Cardiac fibroblast (primary cell): Measurements from ENCODE around the gene PDCD11.

Experiments
- DNase-seq, 2 donors: peaks; one replicate each; pipeline versions ENCODE4 v3.0.0 to v3.0.0-alpha.2; 2010; ENCODE audit warnings: low read depth in 2 of 2
- H3K4me3 ChIP-seq, 2 donors: replicated peaks in 1 of 2; 1 replicate in 1 of 2; 2 replicates in 1 of 2; pipeline ENCODE4 v1.5.1; 2011; ENCODE audit warnings: low read depth in 2 of 2, low read length in 2 of 2, mild to moderate bottlenecking in 2 of 2, moderate library complexity in 1 of 2
- CTCF ChIP-seq: IDR thresholded peaks from one replicate; pipeline ENCODE4 v1.5.1; 2011; ENCODE audit warnings: low read depth, mild to moderate bottlenecking, low read length, inconsistent platforms

Gene PDCD11

DNA sequence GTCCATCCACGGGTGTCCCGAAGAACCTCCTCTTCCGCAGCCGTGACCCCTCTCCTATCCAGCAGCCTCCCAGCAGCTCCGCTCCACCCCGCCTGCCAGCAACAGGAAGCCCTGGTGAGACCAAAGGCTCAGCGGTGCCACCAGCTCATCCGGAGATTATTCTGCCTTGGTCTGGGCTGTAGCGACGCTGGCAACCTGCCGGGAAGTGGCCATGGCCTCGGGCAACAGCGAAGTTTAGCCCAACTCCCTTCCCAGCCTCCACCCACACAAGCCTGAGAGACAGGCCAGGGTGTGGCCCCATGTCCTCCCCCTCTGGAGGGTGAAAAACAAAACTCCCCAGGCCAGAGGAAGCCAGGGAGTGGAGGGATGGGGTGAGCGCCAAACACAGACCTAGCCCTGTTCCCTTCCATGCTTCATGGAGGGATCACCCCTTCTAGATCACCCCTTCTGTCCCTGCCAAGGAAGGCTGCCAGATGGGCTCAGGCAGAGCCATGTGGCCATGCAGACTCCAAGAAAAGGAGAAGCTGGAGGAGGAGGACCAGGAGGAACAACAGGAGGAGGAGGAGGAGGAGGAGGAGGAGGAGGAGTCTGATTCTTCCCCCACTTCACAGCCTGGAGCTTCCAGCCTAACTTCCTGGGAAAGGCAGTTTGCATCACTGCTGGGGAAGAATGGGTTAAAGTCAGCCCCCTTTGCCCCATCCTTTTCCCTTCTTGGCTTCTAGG lies 54.8 kb downstream of the PDCD11 start:
- H3K4me3 ChIP-seq, result peak overlapping the region; percentile 70 to 85
- DNase-seq, result peak; percentile 39 to 81

DNA sequence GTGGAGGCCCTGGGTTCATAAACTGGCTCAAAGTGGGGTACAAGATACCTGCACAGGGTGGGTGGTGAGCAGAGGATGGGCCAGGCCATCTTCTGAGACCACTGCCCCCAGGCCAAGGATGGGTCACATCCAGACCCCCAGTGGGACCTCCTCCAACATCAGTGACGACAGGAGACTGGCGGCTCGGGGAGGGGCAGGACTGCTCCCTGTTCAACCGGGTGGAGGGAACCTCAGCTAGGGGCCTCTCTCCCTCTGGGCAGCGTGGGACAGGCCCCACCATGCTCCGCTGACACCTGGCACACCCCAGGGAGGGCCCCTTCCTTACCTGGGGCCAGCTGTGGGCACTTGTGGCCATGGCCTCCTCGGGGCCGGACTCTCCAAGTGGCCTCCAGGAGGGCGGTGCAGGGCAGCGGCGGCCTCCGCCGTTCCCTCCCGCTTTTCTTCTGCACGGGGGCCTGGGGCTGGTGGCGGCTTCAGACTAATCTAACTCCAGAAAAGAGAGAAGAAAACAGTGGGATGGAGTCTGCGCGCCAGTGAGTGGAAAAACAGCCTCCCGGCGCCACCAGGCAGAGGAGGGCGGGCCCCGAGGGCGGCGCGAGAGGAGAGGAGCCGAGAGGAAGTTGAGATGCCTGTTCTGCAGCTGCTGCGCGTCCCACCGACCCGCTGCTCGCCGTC lies 55.5 kb downstream of the PDCD11 start, which contains the start of gene CALHM2:
Gene CALHM2 (minus strand): TSS at position 540 of the 675 bp plus-strand sequence. CDS start 2,429 bp downstream, outside the sequence.
- peak within 1 kb of the TSS; percentile 70 to 85 for H3K4me3 ChIP-seq
- DNase-seq, result peak; percentile 50 to 63
- no peak for TF ChIP-seq CTCF

More for the DNA sequence above, 54.8 kb downstream of the PDCD11 start:
- TF ChIP-seq CTCF, result no peak

DNA sequence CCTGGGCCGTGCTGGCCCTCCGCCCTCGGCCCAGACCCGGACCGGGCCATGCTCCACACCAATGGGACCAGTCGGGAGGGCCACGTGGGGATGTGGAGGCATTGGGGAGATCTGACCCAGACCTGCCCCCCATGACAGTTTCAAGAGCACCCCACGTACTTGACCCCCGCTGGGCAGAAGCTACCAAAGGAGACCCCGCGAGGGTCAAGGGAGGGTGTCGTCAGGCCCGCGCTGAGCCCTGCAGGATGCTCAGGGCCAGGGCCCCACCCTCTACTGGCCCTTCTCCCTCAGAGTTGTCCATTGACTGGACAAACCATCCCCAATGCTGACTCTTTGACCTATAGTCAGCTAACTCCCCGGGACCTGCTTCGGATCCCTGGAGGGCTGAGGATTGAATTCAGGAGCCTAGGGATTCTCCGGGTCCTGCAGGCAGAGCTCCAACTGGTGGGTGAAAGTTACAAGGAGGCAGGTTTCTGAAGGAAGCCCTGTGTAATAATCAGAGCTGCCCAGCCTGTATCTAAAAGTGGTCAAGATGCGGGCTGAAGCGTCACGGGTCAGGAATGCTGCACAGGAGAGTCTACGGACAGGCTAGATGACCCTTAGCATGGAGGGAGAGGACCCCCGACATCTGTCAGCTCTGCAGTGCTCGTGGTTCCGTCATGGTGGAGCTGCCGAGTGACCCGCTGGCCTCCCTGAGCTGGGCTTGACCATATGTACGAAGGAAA lies 56.2 kb downstream of the PDCD11 start:
- H3K4me3 ChIP-seq, result peak overlapping the region; percentile 70 to 85
- no peak for TF ChIP-seq CTCF
- no peak for DNase-seq

DNA sequence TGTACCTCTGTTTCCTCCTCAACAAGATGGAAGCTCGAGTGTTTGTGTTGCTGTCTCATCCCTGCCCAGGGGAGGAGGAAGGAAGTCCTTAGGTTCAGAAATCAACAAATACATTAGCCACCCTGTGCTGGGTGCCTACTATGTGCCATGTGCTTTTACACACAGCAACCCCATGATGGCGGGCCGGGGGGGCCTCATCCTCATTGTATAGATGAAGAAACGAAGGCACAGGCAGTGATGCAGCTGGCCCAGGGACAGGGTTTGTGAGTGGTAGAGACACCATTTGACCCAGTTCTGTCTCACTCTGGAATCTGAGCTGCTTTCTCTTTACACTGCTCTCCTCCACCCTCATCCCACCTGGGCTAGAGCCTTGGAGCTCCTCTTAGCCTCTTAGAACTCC lies 57.6 kb downstream of the PDCD11 start:
- DNase-seq, result no peak
- H3K4me3 ChIP-seq, result no peak overlapping the region
- no peak for TF ChIP-seq CTCF

DNA sequence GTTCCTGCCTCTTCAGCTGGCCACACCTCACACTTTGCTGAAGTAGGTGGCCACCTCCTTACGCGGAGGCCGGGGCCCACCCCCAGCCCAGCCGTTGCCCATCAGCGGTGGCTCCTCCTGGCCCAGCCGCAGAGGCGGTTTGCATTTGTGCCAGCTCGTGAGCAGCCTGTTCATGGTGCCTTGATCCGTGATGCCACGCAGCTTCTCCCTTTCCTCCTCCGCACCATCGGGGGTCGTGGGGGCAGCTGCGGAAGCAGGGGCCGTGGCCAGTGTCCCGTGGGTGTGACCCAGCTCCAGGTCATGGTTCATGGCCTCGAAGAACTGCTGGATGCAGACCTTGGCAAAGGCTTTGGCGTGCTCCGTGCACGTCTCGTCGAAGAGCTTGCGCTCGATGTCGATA lies 58.8 kb downstream of the PDCD11 start:
- TF ChIP-seq CTCF, result no peak
- H3K4me3 ChIP-seq, result no peak overlapping the region
- no peak for DNase-seq

DNA sequence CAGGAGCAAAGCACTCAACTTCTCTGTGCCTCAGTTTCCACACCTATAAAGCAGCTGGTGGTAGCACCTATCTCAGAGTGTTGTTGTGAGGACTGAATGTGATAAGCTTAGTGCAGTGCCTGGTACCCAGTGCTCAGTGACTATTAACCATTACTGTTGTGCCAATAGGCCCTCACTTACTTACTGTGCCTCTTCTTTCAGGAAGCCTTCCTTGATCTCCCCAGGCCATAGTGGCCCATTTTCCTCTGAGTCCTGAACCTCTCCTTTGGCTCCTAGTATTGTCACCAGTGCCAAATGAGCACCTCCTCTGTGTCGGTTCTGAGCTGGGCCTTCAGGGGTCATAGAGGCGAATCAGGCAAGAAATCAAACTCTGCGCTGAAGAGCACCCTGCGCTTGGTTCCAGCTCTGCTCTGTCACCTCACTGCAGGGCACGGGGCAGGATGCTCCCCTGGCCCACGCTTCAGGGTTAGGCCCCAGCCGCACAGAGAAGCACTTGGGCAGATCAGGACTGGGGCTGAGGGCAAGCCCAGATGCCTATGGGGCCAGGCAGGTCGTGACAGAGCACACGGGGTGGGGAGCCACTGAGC lies 59.7 kb downstream of the PDCD11 start:
- no peak for TF ChIP-seq CTCF
- no peak overlapping the region for H3K4me3 ChIP-seq
- DNase-seq, result no peak
